Neural crest cell (in vitro differentiated cells): ENCODE measurements around the gene MORC2. TPM values are rescaled to one million over a fixed set of nuclear protein-coding genes. Genes with fewer than 3 reads are reported as not detected.
A peak's percentile ranks its signal among the peaks of the same experiment; 100 is the strongest.

ENCODE experiments used
- DNase-seq: peaks from one replicate; pipeline ENCODE4 v3.0.0; 2021; ENCODE audit warnings: low read depth, mixed read lengths, low spot score
- H3K27ac Mint-ChIP-seq: one replicate; pipeline ENCODE4 v1.8.0; 2021; ENCODE audit warnings: mild to moderate bottlenecking, mixed read lengths; ENCODE audit not compliant: unreplicated experiment
- H3K27me3 Mint-ChIP-seq: 2 replicates; pipeline ENCODE4 v1.8.0; 2021; ENCODE audit warnings: low read depth, mild to moderate bottlenecking, mixed read lengths
- H3K36me3 Mint-ChIP-seq: 2 replicates; pipeline ENCODE4 v1.8.0; 2021; ENCODE audit warnings: low read depth, mild to moderate bottlenecking, mixed read lengths
- H3K4me1 Mint-ChIP-seq: 2 replicates; pipeline ENCODE4 v1.8.0; 2021; ENCODE audit warnings: mixed read lengths
- H3K4me3 Mint-ChIP-seq: one replicate; pipeline ENCODE4 v1.8.0; 2021; ENCODE audit warnings: mild to moderate bottlenecking, mixed read lengths
- H3K9me3 Mint-ChIP-seq: 2 replicates; pipeline ENCODE4 v1.8.0; 2021; ENCODE audit warnings: mixed read lengths
- total RNA-seq: library from RNA; stranded (reverse); gene quantifications from 2 replicates; pipeline ENCODE4 v1.2.1, GENCODE V29; 2021
- TF ChIP-seq, protein P1 (sequence below): fragments of 200-600 bp; sonication (generic); conservative IDR thresholded peaks from 2 replicates; pipeline ENCODE4 v1.5.0; 2021; ENCODE audit warnings: antibody characterized with exemption, mild to moderate bottlenecking

The MORC2 gene
- total RNA-seq, 1 donor from 2014 or later, result 38.8 TPM

DNA sequence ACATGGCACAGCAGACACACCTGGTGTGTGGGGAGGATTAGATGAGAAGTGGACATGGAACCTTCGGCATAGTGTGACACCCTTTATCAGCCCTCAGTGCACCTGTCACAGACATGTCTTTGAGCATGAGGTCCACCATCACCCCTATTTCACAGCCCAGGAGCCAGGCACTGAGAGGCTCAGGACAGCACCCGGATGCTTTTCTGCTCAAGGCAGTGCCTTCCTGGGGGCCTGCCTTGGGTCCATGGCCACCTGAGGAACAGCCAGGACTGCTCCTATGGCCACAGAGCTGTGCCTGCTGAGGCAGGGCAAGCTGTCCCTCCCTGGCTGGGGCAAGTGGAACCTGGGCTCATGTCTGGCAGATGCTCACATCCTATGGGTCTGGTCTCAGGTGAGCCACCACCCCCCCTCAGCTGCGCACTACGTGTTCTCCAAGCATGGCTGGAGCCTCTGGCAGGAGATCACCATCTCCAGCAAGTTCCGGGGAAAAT is 75.8 kb downstream of the MORC2 start:
- peaks cover 3% of the 10 kb centered on the region for H3K36me3 Mint-ChIP-seq
- TF ChIP-seq, protein P1, sequence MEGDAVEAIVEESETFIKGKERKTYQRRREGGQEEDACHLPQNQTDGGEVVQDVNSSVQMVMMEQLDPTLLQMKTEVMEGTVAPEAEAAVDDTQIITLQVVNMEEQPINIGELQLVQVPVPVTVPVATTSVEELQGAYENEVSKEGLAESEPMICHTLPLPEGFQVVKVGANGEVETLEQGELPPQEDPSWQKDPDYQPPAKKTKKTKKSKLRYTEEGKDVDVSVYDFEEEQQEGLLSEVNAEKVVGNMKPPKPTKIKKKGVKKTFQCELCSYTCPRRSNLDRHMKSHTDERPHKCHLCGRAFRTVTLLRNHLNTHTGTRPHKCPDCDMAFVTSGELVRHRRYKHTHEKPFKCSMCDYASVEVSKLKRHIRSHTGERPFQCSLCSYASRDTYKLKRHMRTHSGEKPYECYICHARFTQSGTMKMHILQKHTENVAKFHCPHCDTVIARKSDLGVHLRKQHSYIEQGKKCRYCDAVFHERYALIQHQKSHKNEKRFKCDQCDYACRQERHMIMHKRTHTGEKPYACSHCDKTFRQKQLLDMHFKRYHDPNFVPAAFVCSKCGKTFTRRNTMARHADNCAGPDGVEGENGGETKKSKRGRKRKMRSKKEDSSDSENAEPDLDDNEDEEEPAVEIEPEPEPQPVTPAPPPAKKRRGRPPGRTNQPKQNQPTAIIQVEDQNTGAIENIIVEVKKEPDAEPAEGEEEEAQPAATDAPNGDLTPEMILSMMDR, result no peak
- H3K27me3 Mint-ChIP-seq, result no peaks in the 10 kb centered on the region
- DNase-seq, result no peak
- no peaks in the 10 kb centered on the region for H3K4me1 Mint-ChIP-seq
- H3K27ac Mint-ChIP-seq, result no peak overlapping the region
- H3K4me3 Mint-ChIP-seq, result no peak overlapping the region
- H3K9me3 Mint-ChIP-seq, result no peaks in the 10 kb centered on the region

DNA sequence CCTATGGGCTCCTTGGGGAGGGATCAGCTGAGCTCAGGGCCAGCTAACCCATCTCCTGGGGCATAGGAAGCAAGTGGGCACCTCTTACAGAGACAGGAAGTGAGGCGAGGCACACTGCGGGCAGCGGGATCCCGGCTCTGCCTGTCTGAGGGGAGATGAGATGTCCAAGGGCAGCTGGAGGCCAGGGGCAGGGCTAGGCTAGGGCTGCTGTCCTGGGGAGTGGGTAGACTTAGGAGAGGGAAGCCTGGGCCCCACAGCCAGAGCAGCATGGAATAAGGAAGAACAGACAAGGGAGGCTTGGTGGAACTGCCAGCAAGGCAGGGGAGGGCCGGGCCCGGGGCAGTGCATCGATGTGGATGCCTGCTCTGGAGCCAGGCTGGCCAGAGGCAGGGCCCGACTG is 76.3 kb downstream of the MORC2 start:
- TF ChIP-seq, protein P1, result no peak
- Mint-ChIP-seq H3K36me3 (peaks cover 2% of the 10 kb centered on the region), H3K4me3 (no peak overlapping the region), H3K9me3 (no peaks in the 10 kb centered on the region), H3K27ac (no peak overlapping the region), H3K4me1 (no peaks in the 10 kb centered on the region), H3K27me3 (no peaks in the 10 kb centered on the region)
- DNase-seq, result no peak

DNA sequence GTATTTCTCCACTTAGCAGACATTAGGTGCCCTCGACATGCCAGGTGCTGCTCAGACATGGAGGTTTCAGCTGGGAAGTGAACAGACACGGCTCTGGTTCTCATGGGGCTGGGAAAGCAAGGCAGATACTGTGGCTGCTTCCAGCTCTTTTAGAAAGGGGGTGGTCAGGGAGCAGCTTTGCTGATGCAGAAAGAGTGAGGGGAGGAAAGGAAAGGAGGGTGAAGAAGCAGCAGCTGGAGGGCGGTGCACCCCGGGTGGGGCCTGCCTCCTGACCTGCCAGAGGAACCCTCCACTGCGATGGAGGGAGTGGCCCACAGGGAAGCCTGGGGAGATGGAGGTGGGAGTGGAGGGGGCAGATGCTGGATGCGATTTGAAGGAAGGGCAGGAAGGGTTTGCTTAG is 76.8 kb downstream of the MORC2 start:
- no peak for DNase-seq
- no peaks in the 10 kb centered on the region for H3K36me3 Mint-ChIP-seq

DNA sequence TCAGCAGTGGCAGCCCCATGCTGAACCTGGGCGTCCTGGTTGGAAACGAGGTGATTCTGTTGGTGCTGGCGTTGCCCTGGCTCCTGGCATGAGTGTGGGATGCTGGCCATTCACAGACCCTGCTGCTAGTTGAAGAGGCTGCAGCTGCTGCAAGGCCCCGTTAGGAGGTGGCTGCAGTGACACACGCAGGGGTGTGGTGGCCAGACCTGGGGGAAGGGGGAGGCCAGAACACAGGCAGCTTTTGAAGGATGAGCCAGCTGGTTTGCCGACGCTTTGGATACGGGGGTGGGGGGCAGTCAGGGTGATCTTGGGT is 77.2 kb downstream of the MORC2 start:
- Mint-ChIP-seq H3K9me3 (no peaks in the 10 kb centered on the region), H3K27ac (no peak overlapping the region), H3K4me1 (no peaks in the 10 kb centered on the region), H3K27me3 (no peaks in the 10 kb centered on the region), H3K4me3 (no peak overlapping the region), H3K36me3 (no peaks in the 10 kb centered on the region)
- DNase-seq, result no peak
- TF ChIP-seq, protein P1, result no peak

More for the DNA sequence above, 76.8 kb downstream of the MORC2 start:
- H3K9me3 Mint-ChIP-seq, result no peaks in the 10 kb centered on the region
- H3K4me1 Mint-ChIP-seq, result no peaks in the 10 kb centered on the region
- TF ChIP-seq, protein P1, result no peak
- H3K4me3 Mint-ChIP-seq, result no peak overlapping the region
- H3K27me3 Mint-ChIP-seq, result no peaks in the 10 kb centered on the region
- H3K27ac Mint-ChIP-seq, result no peak overlapping the region

DNA sequence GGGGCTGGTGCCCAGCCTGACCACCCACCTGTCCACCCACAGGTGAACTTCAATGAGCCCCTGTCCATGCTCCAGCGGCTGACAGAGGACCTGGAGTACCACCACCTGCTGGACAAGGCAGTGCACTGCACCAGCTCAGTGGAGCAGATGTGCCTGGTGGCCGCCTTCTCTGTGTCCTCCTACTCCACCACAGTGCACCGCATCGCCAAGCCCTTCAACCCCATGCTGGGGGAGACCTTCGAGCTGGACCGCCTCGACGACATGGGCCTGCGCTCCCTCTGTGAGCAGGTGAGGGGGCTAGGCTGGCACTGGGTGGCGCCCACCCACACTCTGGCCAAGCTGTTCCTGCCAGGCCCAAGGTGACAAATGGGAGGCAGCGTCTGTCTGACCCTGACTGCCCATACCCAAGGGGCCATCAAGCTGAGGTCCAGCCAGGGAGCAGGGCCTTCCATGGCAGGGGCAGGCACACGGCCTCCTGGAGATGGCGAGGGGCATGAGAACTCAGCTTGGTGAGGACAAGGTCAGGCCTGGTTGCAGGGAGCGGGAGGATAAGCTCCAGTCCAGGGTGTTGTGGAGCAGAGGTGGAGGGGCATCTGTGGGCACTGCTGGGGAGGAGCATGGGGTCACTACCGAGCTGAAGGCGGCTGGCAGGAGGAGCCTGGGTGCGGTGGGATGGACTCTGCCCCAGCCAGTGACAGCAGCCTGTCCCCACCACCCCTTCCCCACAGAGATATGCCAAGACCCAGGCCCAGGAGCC is 77.7 kb downstream of the MORC2 start:
- TF ChIP-seq, protein P1, result peak; percentile 74
- Mint-ChIP-seq H3K9me3 (no peaks in the 10 kb centered on the region), H3K27me3 (no peaks in the 10 kb centered on the region), H3K36me3 (no peaks in the 10 kb centered on the region), H3K4me1 (no peaks in the 10 kb centered on the region), H3K27ac (no peak overlapping the region), H3K4me3 (no peak overlapping the region)
- DNase-seq, result peak; percentile 36
